T-cell (primary cell): ENCODE measurements around the gene PLCL2. TPM values are rescaled to one million over a fixed set of nuclear protein-coding genes. Genes with fewer than 3 reads are reported as not detected.

ENCODE experiments used
- ATAC-seq, 4 experiments: fragments of 200-7000 bp in 3 of 4; fragments of 150-1000 bp in 1 of 4; cut with Tn5 transposase; replicated peaks in 1 of 4; 1 replicate in 3 of 4; 2 replicates in 1 of 4; pipeline ENCODE4 v1.10.0; 2021; ENCODE audit warnings: moderate library complexity in 3 of 4, mild to moderate bottlenecking in 2 of 4, moderate number of reproducible peaks in 1 of 4
- CTCF ChIA-PET, 2 donors: fragments of 300-600 bp; sonication (Branson Sonifier 250); formaldehyde crosslinking; loops; one replicate each; lab custom pipeline; 2022; ENCODE audit warnings: antibody characterized with exemption in 2 of 2; lab: Charles Lee
- POLR2A ChIA-PET, 2 donors: fragments of 300-600 bp; sonication (Branson Sonifier 250); formaldehyde crosslinking; loops; one replicate each; lab custom pipeline; 2022; ENCODE audit warnings: antibody characterized with exemption in 2 of 2; lab: Charles Lee
- DNase-seq, 35 experiments: peaks; one replicate each; pipeline versions ENCODE4 v3.0.0 to v3.0.0-alpha.2; 2013 to 2023
- H3K27ac ChIP-seq: one replicate; pipeline ENCODE4 v1.5.1; 2013; ENCODE audit warnings: low read length
- H3K27me3 ChIP-seq, 2 experiments: replicated peaks in 1 of 2; 1 replicate in 1 of 2; 2 replicates in 1 of 2; pipeline versions ENCODE4 v1.6.1 to v1.7.0; 2013; ENCODE audit warnings: low read length in 1 of 2, mixed read lengths in 1 of 2; ENCODE audit not compliant: control insufficient read depth in 2 of 2, insufficient read depth in 2 of 2; ENCODE audit errors: extremely low read depth in 1 of 2
- H3K36me3 ChIP-seq, 2 donors: 1 replicate in 1 of 2; 2 replicates in 1 of 2; pipeline versions ENCODE4 v1.6.1 to v1.7.0; 2013; ENCODE audit warnings: low read length in 1 of 2; ENCODE audit not compliant: control insufficient read depth in 2 of 2, insufficient read depth in 1 of 2; ENCODE audit errors: extremely low read depth in 1 of 2
- H3K4me1 ChIP-seq, 2 experiments: 1 replicate in 1 of 2; 2 replicates in 1 of 2; pipeline versions ENCODE4 v1.6.1 to v1.7.0; 2013; ENCODE audit warnings: low read length in 2 of 2, mixed read lengths in 1 of 2; ENCODE audit not compliant: insufficient read depth in 2 of 2, control insufficient read depth in 1 of 2; ENCODE audit errors: extremely low read depth in 1 of 2
- H3K4me3 ChIP-seq, 2 donors: 1 replicate in 1 of 2; 2 replicates in 1 of 2; pipeline versions ENCODE4 v1.5.1 to v1.7.0; 2013; ENCODE audit warnings: mild to moderate bottlenecking in 2 of 2, low read length in 1 of 2, moderate library complexity in 1 of 2; ENCODE audit not compliant: control insufficient read depth in 1 of 2; ENCODE audit errors: extremely low read depth in 1 of 2
- H3K9me3 ChIP-seq: 2 replicates; pipeline ENCODE4 v1.7.0; 2013
- H3K27ac Mint-ChIP-seq, 2 donors: one replicate each; pipeline ENCODE4 v1.8.0; 2020 to 2021; ENCODE audit warnings: mild to moderate bottlenecking in 2 of 2, mixed read lengths in 2 of 2
- H3K27me3 Mint-ChIP-seq, 2 donors: one replicate each; pipeline ENCODE4 v1.8.0; 2021 to 2022; ENCODE audit warnings: mixed read lengths in 2 of 2
- H3K36me3 Mint-ChIP-seq: one replicate; pipeline ENCODE4 v1.8.0; 2021; ENCODE audit warnings: mixed read lengths
- H3K4me1 Mint-ChIP-seq, 3 donors: one replicate each; pipeline ENCODE4 v1.8.0; 2020 to 2022; ENCODE audit warnings: mixed read lengths in 3 of 3, mild to moderate bottlenecking in 1 of 3
- H3K4me3 Mint-ChIP-seq, 3 donors: one replicate each; pipeline ENCODE4 v1.8.0; 2020 to 2022; ENCODE audit warnings: mild to moderate bottlenecking in 3 of 3, mixed read lengths in 3 of 3, moderate library complexity in 3 of 3
- H3K9me3 Mint-ChIP-seq, 3 donors: one replicate each; pipeline ENCODE4 v1.8.0; 2020 to 2022; ENCODE audit warnings: mixed read lengths in 3 of 3
- WGBS: methylation state at CpG from one replicate; pipeline ENCODE4 v1.1.5; 2013; ENCODE audit warnings: missing lambda C conversion rate; ENCODE audit not compliant: insufficient coverage; 5-methylcytosine and 5-hydroxymethylcytosine counted together
- total RNA-seq, 35 experiments: library from RNA in 6 of 35; stranded (reverse) in 6 of 35; fragments of 120-200 nt in 1 of 35; gene quantifications; one replicate each; pipeline versions ENCODE4 v1.2.1 to v1.2.4 and lab custom pipeline; 2013 to 2026

The PLCL2 gene
- total RNA-seq, 5 donors from 2014 or later (not counting 1 experiment from before 2014, with no cell fraction given): 53.4 to 68.1 (median 60.9) TPM

GRCh38 chr3:17133632-17134545 is 249.1 kb downstream of the PLCL2 start:
- Mint-ChIP-seq H3K27ac (no peak overlapping the region), H3K27me3 (no peaks in the 10 kb centered on the region), H3K9me3 (peaks cover 0 to 3% (median 0%) of the 10 kb centered on the region in 3 donors), H3K36me3 (peaks cover 3% of the 10 kb centered on the region), H3K4me1 (peaks cover 0 to 6% (median 0%) of the 10 kb centered on the region in 3 donors), H3K4me3 (no peak overlapping the region)
- POLR2A ChIA-PET: no interaction called here
- H3K36me3 ChIP-seq: no peaks in the 10 kb centered on the region
- no peak overlapping the region for H3K4me3 ChIP-seq
- 95% methylated on average over 15 of the region's 19 CpGs for WGBS
- H3K27ac ChIP-seq: no peak overlapping the region
- CTCF ChIA-PET: no interaction called here
- no peaks in the 10 kb centered on the region for H3K4me1 ChIP-seq
- no peaks in the 10 kb centered on the region for H3K27me3 ChIP-seq
- no peaks in the 10 kb centered on the region for H3K9me3 ChIP-seq
- DNase-seq: no peak
- no peak for ATAC-seq

GRCh38 chr3:17135696-17136095 is 250.9 kb downstream of the PLCL2 start:
- H3K4me1 ChIP-seq: no peaks in the 10 kb centered on the region
- H3K27ac ChIP-seq: no peak overlapping the region
- Mint-ChIP-seq H3K9me3 (peaks cover 0 to 3% (median 0%) of the 10 kb centered on the region in 3 donors), H3K4me3 (no peak overlapping the region), H3K4me1 (peaks cover 0 to under 1% (median 0%) of the 10 kb centered on the region in 3 donors), H3K27ac (no peak overlapping the region), H3K27me3 (no peaks in the 10 kb centered on the region), H3K36me3 (peaks cover 3% of the 10 kb centered on the region)
- no peak overlapping the region for H3K4me3 ChIP-seq
- ATAC-seq (no peak), DNase-seq (no peak)
- CTCF ChIA-PET: interaction anchor here in 1 of 2 donors (0.6 kb wide), 1 partner anchor 97 kb away, joined by 3 read pairs; no protein-coding TSS in a partner anchor
- H3K9me3 ChIP-seq: no peaks in the 10 kb centered on the region
- no peaks in the 10 kb centered on the region for H3K36me3 ChIP-seq
- H3K27me3 ChIP-seq: no peaks in the 10 kb centered on the region
- POLR2A ChIA-PET: no interaction called here

- Histone ChIP-seq H3K4me3 (no peak overlapping the region), H3K27ac (no peak overlapping the region), H3K27me3 (no peaks in the 10 kb centered on the region), H3K36me3 (no peaks in the 10 kb centered on the region), H3K4me1 (no peaks in the 10 kb centered on the region), H3K9me3 (no peaks in the 10 kb centered on the region)
- CTCF ChIA-PET: interaction anchor here in 1 of 2 donors (0.6 kb wide), 1 partner anchor 96 kb away, joined by 3 read pairs; no protein-coding TSS in a partner anchor
- Mint-ChIP-seq H3K36me3 (peaks cover 3% of the 10 kb centered on the region), H3K4me1 (no peaks in the 10 kb centered on the region), H3K9me3 (peaks cover 0 to 3% (median 0%) of the 10 kb centered on the region in 3 donors), H3K27ac (no peak overlapping the region), H3K4me3 (no peak overlapping the region), H3K27me3 (no peaks in the 10 kb centered on the region)
- POLR2A ChIA-PET: no interaction called here
- no peak for DNase-seq
- ATAC-seq: no peak
- WGBS: 100% methylated on average over 9 of the region's 11 CpGs
Observed at GRCh38 chr3:17136136-17136721, 251.5 kb downstream of the PLCL2 start.

- Mint-ChIP-seq H3K4me3 (no peak overlapping the region), H3K36me3 (peaks cover 3% of the 10 kb centered on the region), H3K4me1 (no peaks in the 10 kb centered on the region), H3K27ac (no peak overlapping the region), H3K27me3 (no peaks in the 10 kb centered on the region), H3K9me3 (peaks cover 0 to 3% (median 0%) of the 10 kb centered on the region in 3 donors)
- no peaks in the 10 kb centered on the region for H3K36me3 ChIP-seq
- H3K4me1 ChIP-seq: no peaks in the 10 kb centered on the region
- ATAC-seq (no peak), DNase-seq (no peak)
- H3K4me3 ChIP-seq: no peak overlapping the region
- 87% methylated on average over 4 of the region's 5 CpGs for WGBS
- POLR2A ChIA-PET: no interaction called here
- no peaks in the 10 kb centered on the region for H3K27me3 ChIP-seq
- CTCF ChIA-PET: no interaction called here
- no peaks in the 10 kb centered on the region for H3K9me3 ChIP-seq
- no peak overlapping the region for H3K27ac ChIP-seq
Observed at GRCh38 chr3:17137321-17137826, 252.6 kb downstream of the PLCL2 start.

DNA sequence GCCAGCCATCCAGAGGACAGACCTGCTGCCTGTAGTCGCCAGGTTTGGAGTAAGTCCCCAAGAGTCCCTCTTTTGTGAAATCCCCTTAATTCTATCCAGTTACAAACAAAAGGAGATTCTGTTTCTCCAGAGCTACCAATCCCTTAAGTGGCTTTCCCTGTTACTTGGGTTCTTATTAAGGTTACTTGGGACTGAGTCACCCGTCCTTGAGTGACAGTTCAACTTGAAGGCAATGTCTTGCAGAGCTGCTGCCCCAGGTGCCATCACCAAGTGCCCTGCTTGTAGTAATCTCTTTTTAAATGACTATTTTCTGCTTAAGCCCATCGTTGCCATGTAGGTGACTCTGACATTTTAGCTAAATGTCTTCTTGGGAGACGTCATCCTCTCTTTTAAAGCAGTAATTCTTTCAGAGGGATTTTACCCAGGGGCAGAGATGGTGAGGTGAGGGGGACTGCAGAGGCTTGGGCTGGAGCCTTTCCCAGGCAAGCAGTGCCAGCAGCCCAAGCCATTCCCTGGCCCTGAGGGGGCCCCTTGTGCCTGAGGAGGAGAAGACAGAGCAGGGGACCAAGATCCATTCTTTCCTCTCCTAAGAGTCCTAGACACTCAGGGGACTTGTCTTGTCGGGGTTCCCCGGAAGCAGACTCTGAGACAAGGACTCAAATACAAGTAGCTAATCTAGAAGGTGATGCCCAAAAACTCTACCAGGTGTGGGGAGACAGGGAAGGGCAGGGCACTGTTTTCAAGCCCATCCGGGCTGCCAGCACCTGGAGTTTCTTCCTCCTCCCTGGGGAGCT is 253.7 kb downstream of the PLCL2 start:
- Mint-ChIP-seq H3K27ac (no peak overlapping the region), H3K36me3 (peaks cover 3% of the 10 kb centered on the region), H3K27me3 (no peaks in the 10 kb centered on the region), H3K9me3 (peaks cover 0 to 3% (median 0%) of the 10 kb centered on the region in 3 donors), H3K4me1 (no peaks in the 10 kb centered on the region), H3K4me3 (no peak overlapping the region)
- H3K9me3 ChIP-seq: no peaks in the 10 kb centered on the region
- no peaks in the 10 kb centered on the region for H3K4me1 ChIP-seq
- H3K27me3 ChIP-seq: no peaks in the 10 kb centered on the region
- 100% methylated on average over 1 of the region's 7 CpGs for WGBS
- POLR2A ChIA-PET: no interaction called here
- DNase-seq: no peak
- CTCF ChIA-PET: no interaction called here
- H3K4me3 ChIP-seq: no peak overlapping the region
- ATAC-seq: no peak
- H3K27ac ChIP-seq: no peak overlapping the region
- no peaks in the 10 kb centered on the region for H3K36me3 ChIP-seq
